Endothelial cell of umbilical vein (primary cell): ENCODE measurements around the gene CELF2.

Experiments used
- GATA2 ChIP-seq: IDR thresholded peaks from 2 replicates; pipeline ENCODE4 v1.7.0; 2011; ENCODE audit warnings: low read depth, mild to moderate bottlenecking, moderate library complexity, mixed read lengths, low read length; ENCODE audit not compliant: insufficient read length, insufficient read depth
- POLR2A ChIP-seq: IDR thresholded peaks from 2 replicates; pipeline ENCODE4 v1.6.1; 2012; ENCODE audit warnings: low read depth, mild to moderate bottlenecking, control low read depth, low read length
- POLR2AphosphoS5 ChIP-seq: IDR thresholded peaks from 2 replicates; pipeline ENCODE4 v1.6.1; 2012; ENCODE audit warnings: low read depth, mild to moderate bottlenecking, control low read depth, low read length, moderate library complexity; ENCODE audit not compliant: insufficient read depth
- TF ChIP-seq, protein P1 (sequence below), 2 donors: IDR thresholded peaks; 1 replicate in 1 of 2; 2 replicates in 1 of 2; pipeline ENCODE4 v1.5.1; 2011; ENCODE audit warnings: low read length in 2 of 2, mild to moderate bottlenecking in 2 of 2, moderate library complexity in 2 of 2, control low read depth in 1 of 2, inconsistent platforms in 1 of 2, low read depth in 1 of 2; ENCODE audit not compliant: insufficient read depth in 1 of 2; ENCODE audit errors: extremely low read depth in 1 of 2

- TF ChIP-seq POLR2A, result no peak
- TF ChIP-seq POLR2AphosphoS5, result no peak
- TF ChIP-seq, protein P1, sequence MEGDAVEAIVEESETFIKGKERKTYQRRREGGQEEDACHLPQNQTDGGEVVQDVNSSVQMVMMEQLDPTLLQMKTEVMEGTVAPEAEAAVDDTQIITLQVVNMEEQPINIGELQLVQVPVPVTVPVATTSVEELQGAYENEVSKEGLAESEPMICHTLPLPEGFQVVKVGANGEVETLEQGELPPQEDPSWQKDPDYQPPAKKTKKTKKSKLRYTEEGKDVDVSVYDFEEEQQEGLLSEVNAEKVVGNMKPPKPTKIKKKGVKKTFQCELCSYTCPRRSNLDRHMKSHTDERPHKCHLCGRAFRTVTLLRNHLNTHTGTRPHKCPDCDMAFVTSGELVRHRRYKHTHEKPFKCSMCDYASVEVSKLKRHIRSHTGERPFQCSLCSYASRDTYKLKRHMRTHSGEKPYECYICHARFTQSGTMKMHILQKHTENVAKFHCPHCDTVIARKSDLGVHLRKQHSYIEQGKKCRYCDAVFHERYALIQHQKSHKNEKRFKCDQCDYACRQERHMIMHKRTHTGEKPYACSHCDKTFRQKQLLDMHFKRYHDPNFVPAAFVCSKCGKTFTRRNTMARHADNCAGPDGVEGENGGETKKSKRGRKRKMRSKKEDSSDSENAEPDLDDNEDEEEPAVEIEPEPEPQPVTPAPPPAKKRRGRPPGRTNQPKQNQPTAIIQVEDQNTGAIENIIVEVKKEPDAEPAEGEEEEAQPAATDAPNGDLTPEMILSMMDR (IDR thresholded peaks at IDR 0.05; ENCODE audit: extremely low read depth in 1 of 2, insufficient read depth in 1 of 2, low read depth in 1 of 2, low read length in 2 of 2), result no peak
- TF ChIP-seq GATA2, result no peak
Measured at GRCh38 chr10:11120711-11121110, 103.0 kb downstream of the CELF2 start.
